MM.1S (cell line): ENCODE measurements around the gene TUBB6.

ENCODE experiments used
- DNase-seq: peaks from one replicate; pipeline ENCODE4 v3.0.0-alpha.2; 2015
- H2AFZ ChIP-seq: fragments of 300-600 bp; sonication (generic); 2 replicates; pipeline ENCODE4 v1.6.0; 2016; ENCODE audit warnings: antibody characterized with exemption, low read length
- H3F3A ChIP-seq: fragments of 300-600 bp; sonication (generic); 2 replicates; pipeline ENCODE4 v1.6.1; 2016; ENCODE audit warnings: mild to moderate bottlenecking, antibody characterized with exemption, low read length, moderate library complexity, mixed read lengths; ENCODE audit not compliant: insufficient read depth
- H3K27ac ChIP-seq: fragments of 300-600 bp; sonication (generic); 2 replicates; pipeline ENCODE4 v1.5.1; 2016; ENCODE audit warnings: mild to moderate bottlenecking, low read length
- H3K27me3 ChIP-seq: fragments of 300-600 bp; sonication (generic); replicated peaks from 2 replicates; pipeline ENCODE4 v1.6.0; 2016; ENCODE audit warnings: low read length; ENCODE audit not compliant: insufficient read depth
- H3K36me3 ChIP-seq: fragments of 300-600 bp; sonication (generic); replicated peaks from 2 replicates; pipeline ENCODE4 v1.6.1; 2016; ENCODE audit warnings: mild to moderate bottlenecking, low read length, mixed read lengths; ENCODE audit not compliant: insufficient read depth
- H3K4me1 ChIP-seq: fragments of 300-600 bp; sonication (generic); 2 replicates; pipeline ENCODE4 v1.6.1; 2016; ENCODE audit warnings: low read length, mixed read lengths
- H3K4me2 ChIP-seq: fragments of 300-600 bp; sonication (generic); 2 replicates; pipeline ENCODE4 v1.6.0; 2016; ENCODE audit warnings: low read depth, low read length
- H3K4me3 ChIP-seq: fragments of 300-600 bp; sonication (generic); 2 replicates; pipeline ENCODE4 v1.5.1; 2016; ENCODE audit warnings: low read length, mixed read lengths
- H3K79me2 ChIP-seq: fragments of 300-600 bp; sonication (generic); 2 replicates; pipeline ENCODE4 v1.6.1; 2016; ENCODE audit warnings: mixed run types, low read length, mixed read lengths
- H3K9ac ChIP-seq: fragments of 300-600 bp; sonication (generic); 2 replicates; pipeline ENCODE4 v1.6.1; 2016; ENCODE audit warnings: low read length, mixed read lengths
- H3K9me2 ChIP-seq: fragments of 300-600 bp; sonication (generic); replicated peaks from 2 replicates; pipeline ENCODE4 v1.6.1; 2016; ENCODE audit warnings: mild to moderate bottlenecking, low read length, mixed read lengths; ENCODE audit not compliant: insufficient read depth
- H3K9me3 ChIP-seq: fragments of 300-600 bp; sonication (generic); replicated peaks from 2 replicates; pipeline ENCODE4 v1.6.1; 2016; ENCODE audit warnings: mild to moderate bottlenecking, low read length, mixed read lengths; ENCODE audit not compliant: insufficient read depth
- H4K20me1 ChIP-seq: fragments of 300-600 bp; sonication (generic); 2 replicates; pipeline ENCODE4 v1.6.1; 2016; ENCODE audit warnings: mild to moderate bottlenecking, low read length, moderate library complexity, mixed read lengths; ENCODE audit not compliant: insufficient read depth
- EZH2 ChIP-seq: fragments of 300-600 bp; sonication (generic); optimal IDR thresholded peaks from 2 replicates; pipeline ENCODE3; 2017; ENCODE audit warnings: low read depth, mild to moderate bottlenecking, antibody characterized with exemption, low read length, mixed read lengths
- EZH2phosphoT487 ChIP-seq: fragments of 300-600 bp; sonication (generic); IDR thresholded peaks from 2 replicates; pipeline ENCODE4 v1.6.1; 2018; ENCODE audit warnings: antibody characterized with exemption, low read length
- TF ChIP-seq, protein P1 (sequence below): fragments of 300-600 bp; sonication (generic); IDR thresholded peaks from 2 replicates; pipeline ENCODE4 v1.5.1; 2016; ENCODE audit warnings: antibody characterized with exemption, low read length, mixed read lengths

Gene TUBB6

DNA sequence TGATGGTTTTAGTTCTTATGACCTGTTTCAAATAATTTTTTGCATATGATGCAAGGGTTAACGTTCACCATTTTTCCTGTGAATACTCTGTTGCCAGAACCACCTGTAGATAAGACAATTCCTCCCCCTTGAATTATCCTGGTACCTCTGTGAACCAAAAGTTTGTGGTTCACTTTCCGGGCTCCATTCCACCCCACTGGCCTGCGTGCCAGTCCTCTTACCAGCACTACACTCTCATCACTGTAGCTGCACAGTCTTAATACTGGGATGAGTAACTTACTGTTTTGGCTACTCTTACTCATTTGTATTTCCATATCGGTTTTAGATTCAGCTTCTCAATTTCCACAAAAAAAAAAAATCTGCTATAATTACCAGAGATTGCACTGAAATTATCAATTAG is 34.6 kb downstream of the TUBB6 start:
- Histone ChIP-seq H3K79me2 (no peaks in the 10 kb centered on the region), H3K4me3 (no peak overlapping the region), H3K27ac (no peak overlapping the region), H2AFZ (no peak overlapping the region), H3K36me3 (peaks cover 7% of the 10 kb centered on the region; the same call in 1 of the 2 replicates), H4K20me1 (no peaks in the 10 kb centered on the region), H3K9me2 (no peaks in the 10 kb centered on the region), H3K4me1 (no peaks in the 10 kb centered on the region), H3F3A (no peaks in the 10 kb centered on the region), H3K9me3 (no peaks in the 10 kb centered on the region), H3K9ac (no peak overlapping the region), H3K27me3 (no peaks in the 10 kb centered on the region), H3K4me2 (no peak overlapping the region)
- DNase-seq: no peak
- TF ChIP-seq EZH2phosphoT487 (no peak), EZH2 (no peak)
- TF ChIP-seq, protein P1, sequence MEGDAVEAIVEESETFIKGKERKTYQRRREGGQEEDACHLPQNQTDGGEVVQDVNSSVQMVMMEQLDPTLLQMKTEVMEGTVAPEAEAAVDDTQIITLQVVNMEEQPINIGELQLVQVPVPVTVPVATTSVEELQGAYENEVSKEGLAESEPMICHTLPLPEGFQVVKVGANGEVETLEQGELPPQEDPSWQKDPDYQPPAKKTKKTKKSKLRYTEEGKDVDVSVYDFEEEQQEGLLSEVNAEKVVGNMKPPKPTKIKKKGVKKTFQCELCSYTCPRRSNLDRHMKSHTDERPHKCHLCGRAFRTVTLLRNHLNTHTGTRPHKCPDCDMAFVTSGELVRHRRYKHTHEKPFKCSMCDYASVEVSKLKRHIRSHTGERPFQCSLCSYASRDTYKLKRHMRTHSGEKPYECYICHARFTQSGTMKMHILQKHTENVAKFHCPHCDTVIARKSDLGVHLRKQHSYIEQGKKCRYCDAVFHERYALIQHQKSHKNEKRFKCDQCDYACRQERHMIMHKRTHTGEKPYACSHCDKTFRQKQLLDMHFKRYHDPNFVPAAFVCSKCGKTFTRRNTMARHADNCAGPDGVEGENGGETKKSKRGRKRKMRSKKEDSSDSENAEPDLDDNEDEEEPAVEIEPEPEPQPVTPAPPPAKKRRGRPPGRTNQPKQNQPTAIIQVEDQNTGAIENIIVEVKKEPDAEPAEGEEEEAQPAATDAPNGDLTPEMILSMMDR: no peak

GRCh38 chr18:12345491-12346239 is 37.6 kb downstream of the TUBB6 start:
- no peaks in the 10 kb centered on the region for H3K9me3 ChIP-seq
- H3K9ac ChIP-seq: no peak overlapping the region
- no peak for DNase-seq
- H3K4me2 ChIP-seq: no peak overlapping the region
- no peaks in the 10 kb centered on the region for H4K20me1 ChIP-seq
- H3F3A ChIP-seq: no peaks in the 10 kb centered on the region
- no peak overlapping the region for H3K4me3 ChIP-seq
- H3K4me1 ChIP-seq: no peaks in the 10 kb centered on the region
- no peaks in the 10 kb centered on the region for H3K9me2 ChIP-seq
- H3K79me2 ChIP-seq: no peaks in the 10 kb centered on the region
- no peak overlapping the region for H3K27ac ChIP-seq
- TF ChIP-seq, protein P1: no peak
- no peak for TF ChIP-seq EZH2
- TF ChIP-seq EZH2phosphoT487: no peak
- H3K27me3 ChIP-seq: no peaks in the 10 kb centered on the region
- H3K36me3 ChIP-seq: peaks cover 7% of the 10 kb centered on the region
- H2AFZ ChIP-seq: no peak overlapping the region

DNA sequence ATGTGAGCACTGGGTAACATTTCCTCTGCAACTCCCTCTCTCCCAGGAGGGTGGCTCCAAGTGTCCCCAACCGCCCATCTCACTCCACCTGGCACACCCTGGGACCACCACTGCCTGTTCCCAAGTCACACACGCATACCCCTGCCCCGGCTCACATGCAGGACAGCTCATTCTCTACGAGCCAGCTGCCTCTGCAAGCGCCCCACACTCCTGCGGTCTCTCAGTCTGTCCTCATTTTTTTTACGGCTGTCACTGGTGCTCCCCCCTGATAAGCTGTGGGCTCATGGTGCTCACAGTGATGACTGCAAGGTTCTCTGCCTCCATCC is 38.2 kb downstream of the TUBB6 start:
- Histone ChIP-seq H3K27me3 (no peaks in the 10 kb centered on the region), H3K9me2 (no peaks in the 10 kb centered on the region), H4K20me1 (no peaks in the 10 kb centered on the region), H3K27ac (no peak overlapping the region), H3K36me3 (peaks cover 7% of the 10 kb centered on the region), H3K9ac (no peak overlapping the region), H3K4me1 (no peaks in the 10 kb centered on the region), H3K9me3 (no peaks in the 10 kb centered on the region), H2AFZ (no peak overlapping the region), H3K4me3 (no peak overlapping the region), H3F3A (no peaks in the 10 kb centered on the region), H3K4me2 (no peak overlapping the region), H3K79me2 (no peaks in the 10 kb centered on the region)
- DNase-seq: no peak
- TF ChIP-seq, protein P1: no peak
- TF ChIP-seq EZH2: no peak
- no peak for TF ChIP-seq EZH2phosphoT487
